Gastroesophageal sphincter (tissue), 4 donors: Measurements from ENCODE around the gene ATP5ME. TPM values are rescaled to one million over a fixed set of nuclear protein-coding genes. Genes with fewer than 3 reads are reported as not detected.

Experiments
- ATAC-seq: fragments of 150-250 bp; one replicate; pipeline ENCODE4 v1.9.1; 2016; ENCODE audit warnings: mild to moderate bottlenecking, moderate library complexity
- H3K27ac ChIP-seq, 4 donors: fragments of 200-600 bp; sonication (generic) in 3 of 4; 1 replicate in 3 of 4; 2 replicates in 1 of 4; pipeline ENCODE4 v1.5.1; 2016 to 2019
- H3K27me3 ChIP-seq: fragments of 200-600 bp; sonication (generic); one replicate; pipeline ENCODE4 v1.5.1; 2019
- H3K36me3 ChIP-seq, 2 donors: fragments of 200-600 bp; sonication (generic); one replicate each; pipeline ENCODE4 v1.5.1; 2019; ENCODE audit warnings: control low read depth in 1 of 2
- H3K4me1 ChIP-seq, 3 donors: fragments of 200-600 bp; sonication (generic); 1 replicate in 2 of 3; 2 replicates in 1 of 3; pipeline ENCODE4 v1.5.1; 2016 to 2019; ENCODE audit warnings: control low read depth in 2 of 3
- H3K4me3 ChIP-seq, 2 donors: fragments of 200-600 bp; sonication (generic); one replicate each; pipeline ENCODE4 v1.5.1; 2019; ENCODE audit warnings: mild to moderate bottlenecking in 1 of 2, moderate library complexity in 1 of 2
- H3K9me3 ChIP-seq, 3 donors: fragments of 200-600 bp; sonication (generic); one replicate each; pipeline ENCODE4 v1.5.1; 2017 to 2019; ENCODE audit warnings: control low read depth in 2 of 3
- CTCF ChIP-seq, 4 experiments: fragments of 200-600 bp in 2 of 4; fragments of 450-650 bp in 2 of 4; sonication (generic) in 1 of 4; IDR thresholded peaks; one replicate each; pipeline ENCODE4 v1.5.1; 2017 to 2019; ENCODE audit warnings: antibody characterized with exemption in 4 of 4, mild to moderate bottlenecking in 2 of 4, moderate library complexity in 2 of 4
- EP300 ChIP-seq: sonication (generic); formaldehyde crosslinking; IDR thresholded peaks from one replicate; pipeline ENCODE4 v1.6.1; 2017; ENCODE audit warnings: antibody characterized with exemption, mild to moderate bottlenecking
- POLR2A ChIP-seq, 2 donors: fragments of 450-650 bp; IDR thresholded peaks; one replicate each; pipeline ENCODE4 v1.6.1; 2017; ENCODE audit warnings: antibody characterized with exemption in 2 of 2, mild to moderate bottlenecking in 2 of 2, moderate library complexity in 1 of 2
- POLR2AphosphoS5 ChIP-seq: sonication (generic); formaldehyde crosslinking; IDR thresholded peaks from one replicate; pipeline ENCODE4 v1.6.1; 2017; ENCODE audit warnings: antibody characterized with exemption
- WGBS, 2 donors: methylation state at CpG; one replicate each; pipeline ENCODE4 v1.1.5; 2018; ENCODE audit warnings: low coverage in 1 of 2; 5-methylcytosine and 5-hydroxymethylcytosine counted together
- total RNA-seq, 4 donors: library from RNA; depleted of rRNA; stranded (reverse); fragments of >200 nt; gene quantifications; one replicate each; pipeline ENCODE4 v1.1.0, GENCODE V29; 2016

ATP5ME gene
- total RNA-seq, 4 donors from 2014 or later = 56.9 to 116 (median 106) TPM

- Histone ChIP-seq H3K27ac (no peak overlapping the region), H3K36me3 (no peaks in the 10 kb centered on the region), H3K9me3 (no peaks in the 10 kb centered on the region), H3K4me1 (no peaks in the 10 kb centered on the region), H3K27me3 (peaks cover 43% of the 10 kb centered on the region), H3K4me3 (no peak overlapping the region)
- TF ChIP-seq CTCF (IDR thresholded peaks at IDR 0.05) (no peak), POLR2A (IDR thresholded peaks at IDR 0.05) (no peak), POLR2AphosphoS5 (no peak), EP300 (no peak)
- ATAC-seq = no peak
- WGBS, 2 donors = no CpG with 5 or more reads among the region's 23 CpGs
Observed at GRCh38 chr4:657338-657833, 16.7 kb downstream of the ATP5ME start.

- ATAC-seq = no peak
- 57% methylated on average over 17 of the region's 58 CpGs; no CpG with 5 or more reads in 1 of the 2 donors for WGBS, 2 donors
- Histone ChIP-seq H3K9me3 (no peaks in the 10 kb centered on the region), H3K4me1 (no peaks in the 10 kb centered on the region), H3K36me3 (no peaks in the 10 kb centered on the region), H3K27me3 (peaks cover 48% of the 10 kb centered on the region), H3K27ac (no peak overlapping the region), H3K4me3 (no peak overlapping the region)
- TF ChIP-seq CTCF (IDR thresholded peaks at IDR 0.05) = no peak
- no peak for TF ChIP-seq POLR2AphosphoS5
- TF ChIP-seq EP300 = no peak
- no peak for TF ChIP-seq POLR2A (IDR thresholded peaks at IDR 0.05)
Observed at GRCh38 chr4:656436-657337, 17.4 kb downstream of the ATP5ME start.

GRCh38 chr4:655464-656151, 18.5 kb downstream of the ATP5ME start:
- Histone ChIP-seq H3K36me3 (no peaks in the 10 kb centered on the region), H3K4me3 (no peak overlapping the region), H3K4me1 (no peaks in the 10 kb centered on the region), H3K27me3 (peaks cover 59% of the 10 kb centered on the region), H3K9me3 (no peaks in the 10 kb centered on the region), H3K27ac (no peak overlapping the region)
- 55 to 58% methylated on average over 6 to 11 of the region's 26 CpGs for WGBS, 2 donors
- ATAC-seq = no peak
- TF ChIP-seq POLR2AphosphoS5 (no peak), EP300 (no peak), CTCF (IDR thresholded peaks at IDR 0.05) (no peak), POLR2A (IDR thresholded peaks at IDR 0.05) (no peak)

GRCh38 chr4:654871-655463, 19.1 kb downstream of the ATP5ME start:
- Histone ChIP-seq H3K27me3 (peaks cover 65% of the 10 kb centered on the region), H3K4me1 (no peaks in the 10 kb centered on the region), H3K4me3 (no peak overlapping the region), H3K27ac (no peak overlapping the region), H3K36me3 (no peaks in the 10 kb centered on the region), H3K9me3 (no peaks in the 10 kb centered on the region)
- ATAC-seq = no peak
- WGBS, 2 donors = 48 to 72% methylated on average over 2 to 5 of the region's 17 CpGs
- no peak for TF ChIP-seq POLR2AphosphoS5

- H3K4me1 ChIP-seq = no peaks in the 10 kb centered on the region
- 95% methylated on average over 11 of the region's 17 CpGs; no CpG with 5 or more reads in 1 of the 2 donors for WGBS, 2 donors
- H3K4me3 ChIP-seq = no peak overlapping the region
- no peaks in the 10 kb centered on the region for H3K9me3 ChIP-seq
- ATAC-seq = no peak
- TF ChIP-seq CTCF (IDR thresholded peaks at IDR 0.05) (no peak), POLR2AphosphoS5 (no peak), EP300 (no peak)
- no peak overlapping the region for H3K27ac ChIP-seq
- no peaks in the 10 kb centered on the region for H3K36me3 ChIP-seq
- peaks cover 70% of the 10 kb centered on the region for H3K27me3 ChIP-seq
Observed at GRCh38 chr4:654503-654845, 19.6 kb downstream of the ATP5ME start.
